Stimulated activated CD4-positive, alpha-beta T cell treated with anti-CD3 and anti-CD28 coated beads, Interleukin-1b, Interleukin-23, amount 100 ng/mL, for 1 hour (primary cell): ENCODE measurements around the gene DOK5.

Source experiments
- DNase-seq, 2 donors: peaks; one replicate each; pipeline ENCODE4 v3.0.0-alpha.2; 2020; ENCODE audit warnings: low read depth in 2 of 2

DOK5 gene

DNA sequence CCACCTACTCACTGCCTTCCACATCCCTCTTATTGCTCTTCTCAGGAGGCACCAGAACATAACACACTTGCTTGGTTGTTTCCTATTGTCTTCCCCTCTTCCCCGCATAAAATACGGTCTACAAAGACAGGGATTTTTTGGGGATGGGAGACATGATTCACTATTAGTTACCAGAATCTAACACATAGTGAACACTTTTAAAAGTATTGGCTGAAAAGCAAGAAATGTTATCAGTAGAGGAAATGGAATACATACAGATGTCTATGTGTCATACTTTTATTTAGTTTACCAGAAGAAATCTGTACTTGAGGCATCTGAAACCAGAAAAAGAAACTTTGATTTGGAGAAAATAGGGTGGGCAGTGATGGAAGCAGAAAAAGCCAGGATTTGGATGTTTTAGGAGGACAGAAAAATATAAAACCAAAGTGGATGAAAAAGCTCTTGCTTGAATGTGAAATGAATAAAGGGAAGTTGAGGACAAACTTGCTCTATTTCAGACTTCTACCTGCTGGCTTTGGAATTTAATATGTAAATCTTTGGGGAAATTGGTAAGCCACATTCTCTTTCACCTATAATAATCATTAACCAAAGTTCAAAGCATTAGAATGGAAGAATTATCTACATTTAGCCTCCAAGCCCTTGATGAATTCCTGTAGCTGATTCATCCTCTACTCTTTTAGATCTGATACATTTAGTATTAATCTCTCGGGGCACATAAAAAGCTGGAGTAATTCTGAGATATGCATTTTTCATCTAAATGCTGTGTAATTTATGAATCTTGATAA, 82.6 kb downstream of the DOK5 start:
- DNase-seq: no peak

DNA sequence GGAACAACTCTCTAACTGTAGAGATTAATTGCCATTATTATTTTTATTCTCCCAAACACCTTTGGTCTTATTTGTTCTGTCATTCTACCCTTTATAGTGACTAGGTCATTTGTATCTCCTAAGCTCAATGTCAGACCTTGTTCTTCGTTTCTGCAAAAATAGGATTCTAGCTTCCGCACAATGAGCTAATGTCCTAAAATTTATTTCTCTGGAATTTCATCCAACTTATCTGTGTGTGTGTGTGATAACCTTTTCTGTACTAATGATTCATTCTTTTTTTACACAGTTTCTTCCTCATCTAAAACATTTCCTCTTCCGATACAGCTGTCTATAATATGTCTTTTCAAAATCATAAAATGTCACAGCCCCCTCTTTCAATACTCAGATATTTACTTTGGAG, 84.5 kb downstream of the DOK5 start:
- DNase-seq: no peak

DNA sequence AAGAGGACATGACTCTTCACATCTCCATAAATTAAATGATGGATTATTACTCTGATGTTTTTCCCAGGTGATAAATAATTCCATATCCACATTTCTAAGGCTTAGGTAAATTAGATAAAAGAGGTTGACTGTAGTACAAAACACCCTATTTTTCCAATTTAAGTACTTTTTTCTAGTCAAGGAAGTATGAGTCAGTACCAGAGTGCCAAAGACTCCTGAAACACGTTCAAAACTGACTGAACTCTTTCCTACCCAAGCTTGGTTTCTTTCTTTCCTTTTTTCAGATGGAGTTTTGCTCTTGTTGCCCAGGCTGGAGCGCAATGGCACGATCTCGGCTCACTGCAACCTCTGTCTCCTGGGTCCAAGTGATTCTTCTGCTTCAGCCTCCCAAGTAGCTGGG, 85.0 kb downstream of the DOK5 start:
- no peak for DNase-seq

GRCh38 chr20:54565255-54565654, 89.9 kb downstream of the DOK5 start:
- DNase-seq: no peak

GRCh38 chr20:54566031-54566688, 90.8 kb downstream of the DOK5 start:
- no peak for DNase-seq

DNA sequence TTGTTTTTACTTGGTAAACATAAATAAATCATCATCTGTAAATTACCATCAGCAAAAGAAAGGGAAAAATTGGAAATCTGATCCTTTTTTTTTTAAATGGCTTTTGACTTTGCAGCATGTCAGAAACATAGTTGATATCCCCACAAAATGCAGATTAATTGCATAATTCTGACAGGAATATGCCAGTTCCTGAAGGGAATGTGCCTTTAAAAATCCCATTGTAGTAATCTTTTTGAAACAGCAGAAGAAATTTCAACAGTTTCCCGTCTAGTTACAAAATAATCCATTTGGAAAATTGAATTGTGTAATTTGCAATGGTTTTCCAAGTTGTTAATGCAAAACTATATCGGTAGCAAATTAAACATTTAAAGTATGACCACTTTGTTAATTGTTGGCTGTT, 95.2 kb downstream of the DOK5 start:
- no peak for DNase-seq

DNA sequence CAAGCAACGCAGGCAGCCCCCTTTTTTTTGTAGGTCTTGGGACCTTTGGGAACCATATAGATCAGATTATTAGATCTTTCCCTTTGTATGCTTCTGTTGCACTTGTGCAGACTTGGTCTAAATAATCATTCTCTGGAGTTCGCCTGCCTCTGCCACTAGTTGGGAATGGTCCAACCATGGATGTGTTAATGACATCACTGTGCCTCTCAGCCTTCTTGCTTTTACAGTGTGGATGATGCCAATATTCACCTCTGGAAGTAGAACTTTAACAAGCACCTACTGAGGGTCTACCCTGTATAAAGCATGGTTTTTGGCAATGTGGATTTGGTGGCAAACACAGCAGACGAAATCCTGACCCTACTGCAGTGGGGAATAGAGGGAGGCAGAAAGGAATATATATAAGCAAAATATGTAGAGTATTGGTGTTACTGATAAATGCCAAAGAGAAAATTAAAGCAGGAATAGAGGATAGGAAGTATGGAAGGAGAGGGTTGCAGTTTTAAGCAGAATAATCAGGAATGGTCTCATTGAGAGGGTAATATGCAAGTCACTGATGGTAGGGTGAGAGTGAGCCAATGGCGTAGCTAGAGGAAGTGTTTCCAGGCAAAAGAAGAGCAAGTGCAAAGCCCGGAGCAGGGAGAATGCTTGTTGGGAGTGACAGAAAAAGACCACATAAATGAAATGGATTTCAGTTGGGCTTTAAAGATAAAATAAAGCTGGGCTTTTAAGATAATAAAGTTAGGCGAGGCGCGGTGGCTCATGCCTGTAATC, 97.5 kb downstream of the DOK5 start:
- no peak for DNase-seq

GRCh38 chr20:54573838-54574237, 98.4 kb downstream of the DOK5 start:
- no peak for DNase-seq

DNA sequence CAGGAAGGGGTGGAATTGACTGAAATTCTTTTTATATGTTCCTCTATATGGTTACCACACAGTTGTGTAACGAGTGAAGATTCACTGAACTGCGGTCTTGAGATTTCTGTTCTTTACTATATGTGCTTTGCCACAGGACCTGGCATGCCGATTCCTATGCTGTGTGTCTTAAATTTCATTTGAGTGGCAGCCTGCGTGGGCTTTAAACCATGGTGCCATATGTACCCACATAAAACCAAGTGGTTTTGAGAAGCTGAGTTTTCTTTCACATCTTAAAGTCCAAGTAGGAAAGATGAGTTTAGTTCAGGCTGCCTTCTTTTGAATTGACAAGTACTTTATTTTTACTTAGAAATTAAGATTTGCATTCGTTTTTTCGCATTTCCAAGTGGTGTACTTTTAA, 101.1 kb downstream of the DOK5 start:
- no peak for DNase-seq

GRCh38 chr20:54577637-54578036, 102.2 kb downstream of the DOK5 start:
- DNase-seq: no peak

DNA sequence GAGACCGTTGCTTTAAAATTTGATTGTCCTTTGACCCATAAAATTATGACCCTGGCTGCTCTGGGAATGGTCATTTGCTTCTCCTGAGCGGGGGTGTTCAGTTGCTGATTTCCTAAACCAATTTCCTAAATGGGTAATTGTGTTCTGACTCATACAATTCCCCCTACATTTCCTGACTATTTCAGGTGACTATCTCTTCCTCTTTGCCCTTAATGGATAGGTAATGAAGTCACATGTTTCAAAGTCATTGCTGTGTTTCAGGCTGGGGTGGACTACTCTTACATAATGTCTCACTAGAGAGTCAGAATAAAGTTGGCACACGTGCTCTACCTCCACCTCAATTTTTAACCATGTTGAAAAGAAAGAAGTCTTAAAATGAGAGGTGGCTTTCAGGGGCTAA, 109.8 kb downstream of the DOK5 start:
- no peak for DNase-seq

DNA sequence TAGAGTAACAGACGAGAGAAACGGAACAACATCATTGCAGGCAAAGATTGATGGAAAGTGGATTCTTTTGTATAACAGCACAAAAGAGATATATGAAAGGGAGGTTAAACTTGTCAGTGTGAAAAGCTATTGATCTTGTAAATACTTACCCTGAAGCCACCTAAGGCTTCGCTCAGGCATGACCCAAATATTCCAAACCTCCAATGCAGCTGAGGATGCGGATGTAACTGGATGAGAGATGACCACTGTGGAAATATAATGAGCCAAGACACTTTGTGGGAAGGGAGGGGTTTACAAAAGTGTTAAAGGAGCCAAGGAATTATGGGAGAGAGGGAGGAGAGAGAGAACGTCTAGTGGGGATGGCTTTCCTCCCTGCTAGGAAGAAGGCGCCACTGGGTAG, 112.0 kb downstream of the DOK5 start:
- no peak for DNase-seq

GRCh38 chr20:54589402-54590030, 114.1 kb downstream of the DOK5 start:
- no peak for DNase-seq

- no peak for DNase-seq
Observed at GRCh38 chr20:54590856-54591255, 115.5 kb downstream of the DOK5 start.

GRCh38 chr20:54596651-54597050, 121.3 kb downstream of the DOK5 start:
- no peak for DNase-seq

DNA sequence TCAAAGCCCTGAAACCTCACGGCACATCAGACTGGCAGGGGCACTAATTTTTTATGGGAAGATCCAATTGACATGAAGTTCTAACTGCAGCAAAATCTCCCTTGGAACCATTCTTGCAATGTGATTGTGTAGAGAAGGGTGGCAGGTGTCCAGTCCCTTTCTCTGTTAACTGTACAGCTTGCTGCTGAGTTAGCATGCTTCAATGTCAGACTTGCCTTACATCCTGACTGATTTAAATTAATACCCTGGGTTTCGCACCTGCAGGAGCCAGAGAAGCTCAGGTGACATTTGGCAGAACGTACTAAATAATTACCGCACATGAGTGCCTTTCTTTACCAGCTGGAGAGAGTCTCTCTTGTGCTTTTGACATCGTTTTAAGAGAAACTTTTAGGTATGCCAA, 123.0 kb downstream of the DOK5 start:
- DNase-seq: no peak

- no peak for DNase-seq
Observed at GRCh38 chr20:54600634-54601033, 125.2 kb downstream of the DOK5 start.

DNA sequence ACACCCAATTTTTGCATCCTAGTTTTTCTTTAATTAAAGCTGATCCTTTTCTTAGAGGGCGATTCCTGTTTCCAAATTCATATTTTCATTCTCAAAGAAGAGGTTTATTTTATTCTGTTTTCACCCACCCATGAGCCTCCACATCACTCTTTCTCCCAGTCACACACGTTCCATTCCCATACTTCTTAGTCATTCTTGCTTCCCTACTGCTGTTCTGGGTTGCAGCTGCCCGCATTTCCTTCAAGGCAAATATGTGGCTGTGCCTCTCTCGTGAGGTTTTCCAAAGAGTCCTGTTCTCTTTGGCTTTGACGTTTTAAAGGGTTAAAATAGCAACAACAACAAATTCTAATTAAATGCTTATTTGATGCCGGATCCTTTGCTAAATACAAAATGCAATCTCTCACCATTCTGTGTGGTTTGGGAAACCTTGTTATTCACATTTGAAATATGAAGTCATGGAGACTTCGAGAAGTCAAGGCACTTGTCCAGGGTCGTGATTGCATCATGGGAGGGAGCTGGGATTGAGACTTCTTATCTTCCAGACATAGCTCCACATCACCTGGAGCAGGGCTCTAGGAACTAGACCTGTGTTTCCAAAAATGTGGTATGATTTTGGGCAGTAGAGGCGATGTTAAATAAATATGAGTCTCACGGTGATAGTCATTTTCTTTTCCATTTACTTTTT, 126.6 kb downstream of the DOK5 start:
- DNase-seq: no peak

DNA sequence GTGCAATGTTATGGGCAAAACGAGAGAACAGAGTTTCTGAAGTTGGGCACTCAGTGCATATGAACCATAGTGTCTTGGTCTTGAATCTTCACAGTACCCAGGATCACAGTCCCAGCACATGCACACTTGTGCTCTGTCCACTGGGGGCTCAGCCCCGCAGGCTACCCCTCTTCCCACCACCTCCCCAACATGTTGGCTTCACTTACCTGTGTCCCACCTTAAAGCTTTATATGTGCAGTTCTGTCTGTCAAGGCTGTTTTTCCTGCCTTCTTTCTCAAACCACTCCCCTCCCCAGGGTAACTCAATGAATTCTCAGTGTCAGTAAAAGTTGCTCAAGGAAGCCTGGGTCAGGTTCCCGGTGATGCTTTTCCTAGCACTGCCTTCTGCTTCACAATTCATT, 129.9 kb downstream of the DOK5 start:
- DNase-seq: no peak

- no peak for DNase-seq
Observed at GRCh38 chr20:54606380-54606779, 131.0 kb downstream of the DOK5 start.

- no peak for DNase-seq
Observed at GRCh38 chr20:54608039-54608745, 132.8 kb downstream of the DOK5 start.
